Vagina (tissue), 2 donors: ENCODE results near the gene TAF9B. TPM values are rescaled to one million over a fixed set of nuclear protein-coding genes. Genes with fewer than 3 reads are reported as not detected.

Experiments used
- DNase-seq, 2 donors: peaks; one replicate each; pipeline ENCODE4 v3.0.0-alpha.2; 2017; ENCODE audit errors: extremely low spot score in 2 of 2
- H3K27ac ChIP-seq: fragments of 200-600 bp; sonication (generic); one replicate; pipeline ENCODE4 v1.5.1; 2019
- H3K27me3 ChIP-seq: fragments of 200-600 bp; sonication (generic); one replicate; pipeline ENCODE4 v1.5.1; 2019
- H3K36me3 ChIP-seq, 2 donors: fragments of 200-600 bp; sonication (generic); one replicate each; pipeline ENCODE4 v1.5.1; 2017 to 2019
- H3K4me1 ChIP-seq: fragments of 200-600 bp; sonication (generic); one replicate; pipeline ENCODE4 v1.5.1; 2019
- H3K4me3 ChIP-seq, 2 donors: fragments of 200-600 bp; sonication (generic); 1 replicate in 1 of 2; 2 replicates in 1 of 2; pipeline ENCODE4 v1.5.1; 2016 to 2019
- H3K9me3 ChIP-seq: fragments of 200-600 bp; sonication (generic); one replicate; pipeline ENCODE4 v1.5.1; 2019
- CTCF ChIP-seq, 3 experiments: fragments of 450-650 bp in 2 of 3; fragments of 200-600 bp in 1 of 3; sonication (generic) in 1 of 3; IDR thresholded peaks; one replicate each; pipeline ENCODE4 v1.5.1; 2017 to 2019; ENCODE audit warnings: antibody characterized with exemption in 3 of 3, mild to moderate bottlenecking in 2 of 3, moderate library complexity in 2 of 3
- POLR2A ChIP-seq, 2 donors: fragments of 450-650 bp; IDR thresholded peaks; one replicate each; pipeline ENCODE4 v1.6.1; 2017; ENCODE audit warnings: antibody characterized with exemption in 2 of 2, mild to moderate bottlenecking in 2 of 2, moderate library complexity in 2 of 2
- POLR2AphosphoS5 ChIP-seq, 2 donors: sonication (generic); formaldehyde crosslinking; IDR thresholded peaks; one replicate each; pipeline ENCODE4 v1.9.0; 2017; ENCODE audit warnings: antibody characterized with exemption in 2 of 2, mild to moderate bottlenecking in 2 of 2, low read depth in 1 of 2; ENCODE audit not compliant: insufficient read depth in 1 of 2
- intact Hi-C: fragments of 100-400 bp; cut with DNase I; formaldehyde crosslinking; loops from one replicate; pipeline ENCODE4 v1.15.1; 2023
- total RNA-seq: library from RNA; depleted of rRNA; stranded (reverse); fragments of >200 nt; gene quantifications from one replicate; pipeline ENCODE4 v1.2.3, GENCODE V29; 2016

Gene TAF9B
- total RNA-seq, 1 donor from 2014 or later: 14.2 TPM

GRCh38 chrX:78123190-78123589, 16.3 kb downstream of the TAF9B start:
- Histone ChIP-seq H3K4me3 (no peak overlapping the region), H3K36me3 (peaks cover 0 to 39% of the 10 kb centered on the region in 2 donors), H3K4me1 (no peaks in the 10 kb centered on the region), H3K9me3 (no peaks in the 10 kb centered on the region), H3K27ac (no peak overlapping the region), H3K27me3 (no peaks in the 10 kb centered on the region)
- no peak for TF ChIP-seq CTCF (IDR thresholded peaks at IDR 0.05)
- no peak for TF ChIP-seq POLR2AphosphoS5 (IDR thresholded peaks at IDR 0.05; ENCODE audit: insufficient read depth in 1 of 2, low read depth in 1 of 2)
- TF ChIP-seq POLR2A (IDR thresholded peaks at IDR 0.05): no peak
- intact Hi-C loops: no loop called here
- no peak for DNase-seq

- Histone ChIP-seq H3K36me3 (peaks cover 0 to 49% of the 10 kb centered on the region in 2 donors), H3K9me3 (no peaks in the 10 kb centered on the region), H3K4me1 (no peaks in the 10 kb centered on the region), H3K27ac (no peak overlapping the region), H3K27me3 (no peaks in the 10 kb centered on the region), H3K4me3 (no peak overlapping the region)
- no peak for DNase-seq
- no peak for TF ChIP-seq POLR2A (IDR thresholded peaks at IDR 0.05)
- no peak for TF ChIP-seq CTCF (IDR thresholded peaks at IDR 0.05)
- no peak for TF ChIP-seq POLR2AphosphoS5 (IDR thresholded peaks at IDR 0.05; ENCODE audit: insufficient read depth in 1 of 2, low read depth in 1 of 2)
- intact Hi-C loops: no loop called here
These were observed 19.8 kb downstream of the TAF9B start for GRCh38 chrX:78119521-78120227.

- Histone ChIP-seq H3K4me3 (no peak overlapping the region), H3K27me3 (no peaks in the 10 kb centered on the region), H3K4me1 (no peaks in the 10 kb centered on the region), H3K9me3 (no peaks in the 10 kb centered on the region), H3K36me3 (peaks cover 0 to 44% of the 10 kb centered on the region in 2 donors), H3K27ac (no peak overlapping the region)
- intact Hi-C loops: no loop called here
- TF ChIP-seq POLR2AphosphoS5 (IDR thresholded peaks at IDR 0.05; ENCODE audit: insufficient read depth in 1 of 2, low read depth in 1 of 2): no peak
- no peak for TF ChIP-seq POLR2A (IDR thresholded peaks at IDR 0.05)
- no peak for TF ChIP-seq CTCF (IDR thresholded peaks at IDR 0.05)
- DNase-seq: no peak
These were observed 20.8 kb downstream of the TAF9B start for GRCh38 chrX:78118628-78119027.

- Histone ChIP-seq H3K4me3 (no peak overlapping the region), H3K27me3 (no peaks in the 10 kb centered on the region), H3K9me3 (no peaks in the 10 kb centered on the region), H3K4me1 (no peaks in the 10 kb centered on the region), H3K27ac (no peak overlapping the region), H3K36me3 (peaks cover 0 to 39% of the 10 kb centered on the region in 2 donors)
- TF ChIP-seq POLR2A (IDR thresholded peaks at IDR 0.05) (no peak), CTCF (IDR thresholded peaks at IDR 0.05) (no peak), POLR2AphosphoS5 (IDR thresholded peaks at IDR 0.05; ENCODE audit: insufficient read depth in 1 of 2, low read depth in 1 of 2) (no peak)
- intact Hi-C loops: no loop called here
- no peak for DNase-seq
These were observed 22.7 kb downstream of the TAF9B start for GRCh38 chrX:78116766-78117165.

GRCh38 chrX:78116365-78116764, 23.1 kb downstream of the TAF9B start:
- intact Hi-C loops: no loop called here
- no peak for TF ChIP-seq POLR2AphosphoS5 (IDR thresholded peaks at IDR 0.05; ENCODE audit: insufficient read depth in 1 of 2, low read depth in 1 of 2)
- no peak for TF ChIP-seq CTCF (IDR thresholded peaks at IDR 0.05)
- no peak for TF ChIP-seq POLR2A (IDR thresholded peaks at IDR 0.05)

More at GRCh38 chrX:78116365-78116764, 23.1 kb downstream of the TAF9B start:
- no peak overlapping the region for H3K4me3 ChIP-seq
- no peak for DNase-seq
- no peaks in the 10 kb centered on the region for H3K9me3 ChIP-seq
- peaks cover 3% of the 10 kb centered on the region for H3K4me1 ChIP-seq
- no peak overlapping the region for H3K27ac ChIP-seq
- peaks cover 0 to 39% of the 10 kb centered on the region in 2 donors for H3K36me3 ChIP-seq
- no peaks in the 10 kb centered on the region for H3K27me3 ChIP-seq
